Thyroid gland (tissue), 4 donors: ENCODE data around the gene MRC1.

Experiments
- CTCF ChIP-seq, 6 experiments: fragments of 200-600 bp in 3 of 6; fragments of 450-650 bp in 3 of 6; sonication (generic) in 3 of 6; IDR thresholded peaks; one replicate each; pipeline ENCODE4 v1.5.1; 2016 to 2019; ENCODE audit warnings: antibody characterized with exemption in 6 of 6, mild to moderate bottlenecking in 2 of 6, inconsistent platforms in 1 of 6, moderate library complexity in 1 of 6
- POLR2A ChIP-seq, 2 donors: fragments of 450-650 bp; IDR thresholded peaks; one replicate each; pipeline ENCODE4 v1.6.1; 2017; ENCODE audit warnings: antibody characterized with exemption in 2 of 2, mild to moderate bottlenecking in 2 of 2, moderate library complexity in 1 of 2

- TF ChIP-seq CTCF (IDR thresholded peaks at IDR 0.05) (no peak), POLR2A (IDR thresholded peaks at IDR 0.05) (no peak)
These were observed 3.1 kb upstream of the MRC1 start for GRCh38 chr10:17805921-17806577.
